ENCODE results near the gene PPIH. TPM values are rescaled to one million over a fixed set of nuclear protein-coding genes. Genes with fewer than 3 reads are reported as not detected.

Gene PPIH
- total and polyA plus RNA-seq, 2 of the 13 experiments (the other 11 are each of a cell fraction or from before 2014, with no cell fraction given) = 29.9 to 72.6 TPM

- CTCF ChIA-PET (ENCODE audit: low intra/inter-chr PET ratio, low total read pairs) = no interaction called here
- FAIRE-seq = no peak
- in situ Hi-C loops (cut with HindIII; ENCODE audit: extremely low pct_ligation_motif_present, low pct_unique_long_range_greater_than_20kb) = no loop called here
- TF ChIP-seq ZNF619 (CRISPR knock-in tag; IDR thresholded peaks at IDR 0.05) (no peak), SKI (IDR thresholded peaks at IDR 0.05; ENCODE audit: partially characterized antibody) (no peak), CSRNP2 (CRISPR knock-in tag; conservative IDR thresholded peaks at IDR 0.05; ENCODE audit: low read depth) (no peak), ZNF724P (CRISPR knock-in tag; IDR thresholded peaks at IDR 0.05; ENCODE audit: borderline replicate concordance) (no peak), MTF1 (CRISPR knock-in tag; IDR thresholded peaks at IDR 0.05) (no peak), AKNA (CRISPR knock-in tag; IDR thresholded peaks at IDR 0.05; ENCODE audit: borderline replicate concordance) (no peak), ZNF780A (CRISPR knock-in tag; IDR thresholded peaks at IDR 0.05) (no peak), CBFB (CRISPR knock-in tag; IDR thresholded peaks at IDR 0.05) (no peak), SUZ12 (IDR thresholded peaks at IDR 0.05; ENCODE audit: low read depth, low read length) (no peak), BCLAF1 (IDR thresholded peaks at IDR 0.05) (no peak), REST (IDR thresholded peaks at IDR 0.05; ENCODE audit: borderline replicate concordance in 1 of 2, low read depth in 1 of 2, low read length in 2 of 2) (no peak), MLX (CRISPR knock-in tag; IDR thresholded peaks at IDR 0.05) (no peak)
Observed at GRCh38 chr1:42613803-42614131, 44.5 kb upstream of the PPIH start.

More at GRCh38 chr1:42613803-42614131, 44.5 kb upstream of the PPIH start:
- Histone ChIP-seq H2AFZ (ENCODE audit: low read length) (no peak overlapping the region), H3K27ac (ENCODE audit: extremely low read length, insufficient read depth, low read length) (no peak overlapping the region), H3K9ac (ENCODE audit: insufficient read depth, low read depth, low read length) (no peak overlapping the region), H3K36me3 (replicated peaks in 1 of 2; ENCODE audit: control insufficient read depth in 1 of 2, insufficient read depth in 2 of 2, low read length in 2 of 2) (no peaks in the 10 kb centered on the region), H3K4me2 (ENCODE audit: low read depth, low read length) (no peak overlapping the region), H3K9me3 (ENCODE audit: low read length) (no peaks in the 10 kb centered on the region), H3K4me1 (ENCODE audit: insufficient read depth, low read length) (peaks cover 8% of the 10 kb centered on the region), H3K79me2 (ENCODE audit: insufficient read depth, low read length) (no peaks in the 10 kb centered on the region), H4K20me1 (ENCODE audit: insufficient read depth, low read length) (no peaks in the 10 kb centered on the region), H3K4me3 (replicated peaks in 1 of 3; ENCODE audit: insufficient read depth in 1 of 3, low read depth in 2 of 3, low read length in 3 of 3) (no peak overlapping the region), H3K27me3 (ENCODE audit: control insufficient read depth in 1 of 2, insufficient read depth in 2 of 2, low read length in 2 of 2) (peaks cover 0 to 7% of the 10 kb centered on the region in 2 experiments; a peak in 1 of 5 replicates)
- WGBS (ENCODE audit: low lambda C conversion rate) = 70% methylated on average over 4 of the region's 4 CpGs
- POLR2A ChIA-PET = no interaction called here
- no TSS peak for BruUV-seq (replicated peaks)
- DNase-seq (ENCODE audit: low spot score) (no peak), ATAC-seq (no peak)
- intact Hi-C loops (cut with micrococcal nuclease; ENCODE audit: unreplicated experiment) = no loop called here
